ENCODE measurements around the gene DDX39A. TPM values are rescaled to one million over a fixed set of nuclear protein-coding genes. Genes with fewer than 3 reads are reported as not detected.
A peak's percentile ranks its signal among the peaks of the same experiment; 100 is the strongest.

The DDX39A gene
- total and polyA plus RNA-seq, 2 of the 13 experiments (the other 11 are each of a cell fraction or from before 2014, with no cell fraction given) = 34.6 to 90.4 TPM

GRCh38 chr19:14432791-14433553 is 13.8 kb upstream of the DDX39A start, which contains the start of gene PKN1 (continued):
- TF ChIP-seq, protein P1, sequence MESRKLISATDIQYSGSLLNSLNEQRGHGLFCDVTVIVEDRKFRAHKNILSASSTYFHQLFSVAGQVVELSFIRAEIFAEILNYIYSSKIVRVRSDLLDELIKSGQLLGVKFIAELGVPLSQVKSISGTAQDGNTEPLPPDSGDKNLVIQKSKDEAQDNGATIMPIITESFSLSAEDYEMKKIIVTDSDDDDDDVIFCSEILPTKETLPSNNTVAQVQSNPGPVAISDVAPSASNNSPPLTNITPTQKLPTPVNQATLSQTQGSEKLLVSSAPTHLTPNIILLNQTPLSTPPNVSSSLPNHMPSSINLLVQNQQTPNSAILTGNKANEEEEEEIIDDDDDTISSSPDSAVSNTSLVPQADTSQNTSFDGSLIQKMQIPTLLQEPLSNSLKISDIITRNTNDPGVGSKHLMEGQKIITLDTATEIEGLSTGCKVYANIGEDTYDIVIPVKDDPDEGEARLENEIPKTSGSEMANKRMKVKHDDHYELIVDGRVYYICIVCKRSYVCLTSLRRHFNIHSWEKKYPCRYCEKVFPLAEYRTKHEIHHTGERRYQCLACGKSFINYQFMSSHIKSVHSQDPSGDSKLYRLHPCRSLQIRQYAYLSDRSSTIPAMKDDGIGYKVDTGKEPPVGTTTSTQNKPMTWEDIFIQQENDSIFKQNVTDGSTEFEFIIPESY (CRISPR knock-in tag; IDR thresholded peaks at IDR 0.05) = peak; percentile 89
- no peak for TF ChIP-seq NFYB (CRISPR knock-in tag; IDR thresholded peaks at IDR 0.05)
- no peak for TF ChIP-seq ZNF382 (CRISPR knock-in tag; IDR thresholded peaks at IDR 0.05; ENCODE audit: borderline replicate concordance)
- 0 out of 2 replicates have a peak, but pooled peaks have one; percentile 18 for TF ChIP-seq PATZ1 (CRISPR knock-in tag; IDR thresholded peaks at IDR 0.05)
- no peak for TF ChIP-seq HNRNPUL1 (IDR thresholded peaks at IDR 0.05; ENCODE audit: low read depth, low read length)
- TF ChIP-seq ZBTB3 (CRISPR knock-in tag; IDR thresholded peaks at IDR 0.05; ENCODE audit: borderline replicate concordance, low read depth) = no peak
- no peak for TF ChIP-seq ONECUT2 (CRISPR knock-in tag; IDR thresholded peaks at IDR 0.05)
- TF ChIP-seq, protein P2, sequence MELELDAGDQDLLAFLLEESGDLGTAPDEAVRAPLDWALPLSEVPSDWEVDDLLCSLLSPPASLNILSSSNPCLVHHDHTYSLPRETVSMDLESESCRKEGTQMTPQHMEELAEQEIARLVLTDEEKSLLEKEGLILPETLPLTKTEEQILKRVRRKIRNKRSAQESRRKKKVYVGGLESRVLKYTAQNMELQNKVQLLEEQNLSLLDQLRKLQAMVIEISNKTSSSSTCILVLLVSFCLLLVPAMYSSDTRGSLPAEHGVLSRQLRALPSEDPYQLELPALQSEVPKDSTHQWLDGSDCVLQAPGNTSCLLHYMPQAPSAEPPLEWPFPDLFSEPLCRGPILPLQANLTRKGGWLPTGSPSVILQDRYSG (CRISPR knock-in tag; IDR thresholded peaks at IDR 0.05) = no peak
- TF ChIP-seq RAD51 (IDR thresholded peaks at IDR 0.05; ENCODE audit: borderline replicate concordance) = peak; percentile 46; the same call in 1 of the 2 replicates
- TF ChIP-seq CC2D1A (CRISPR knock-in tag; IDR thresholded peaks at IDR 0.05) = no peak
- TF ChIP-seq TARDBP (CRISPR knock-in tag; IDR thresholded peaks at IDR 0.05) = no peak
- no peak for TF ChIP-seq RBM22 (optimal IDR thresholded peaks at IDR 0.05; ENCODE audit: low read length)
- TF ChIP-seq TRIM24 (CRISPR knock-in tag; IDR thresholded peaks at IDR 0.05) = no peak
- TF ChIP-seq, protein P3, sequence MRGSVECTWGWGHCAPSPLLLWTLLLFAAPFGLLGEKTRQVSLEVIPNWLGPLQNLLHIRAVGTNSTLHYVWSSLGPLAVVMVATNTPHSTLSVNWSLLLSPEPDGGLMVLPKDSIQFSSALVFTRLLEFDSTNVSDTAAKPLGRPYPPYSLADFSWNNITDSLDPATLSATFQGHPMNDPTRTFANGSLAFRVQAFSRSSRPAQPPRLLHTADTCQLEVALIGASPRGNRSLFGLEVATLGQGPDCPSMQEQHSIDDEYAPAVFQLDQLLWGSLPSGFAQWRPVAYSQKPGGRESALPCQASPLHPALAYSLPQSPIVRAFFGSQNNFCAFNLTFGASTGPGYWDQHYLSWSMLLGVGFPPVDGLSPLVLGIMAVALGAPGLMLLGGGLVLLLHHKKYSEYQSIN (CRISPR knock-in tag; IDR thresholded peaks at IDR 0.05; ENCODE audit: borderline replicate concordance) = no peak
- no peak for TF ChIP-seq FIP1L1 (IDR thresholded peaks at IDR 0.05; ENCODE audit: borderline replicate concordance, insufficient read depth, low read depth, low read length)
- TF ChIP-seq, protein P4, sequence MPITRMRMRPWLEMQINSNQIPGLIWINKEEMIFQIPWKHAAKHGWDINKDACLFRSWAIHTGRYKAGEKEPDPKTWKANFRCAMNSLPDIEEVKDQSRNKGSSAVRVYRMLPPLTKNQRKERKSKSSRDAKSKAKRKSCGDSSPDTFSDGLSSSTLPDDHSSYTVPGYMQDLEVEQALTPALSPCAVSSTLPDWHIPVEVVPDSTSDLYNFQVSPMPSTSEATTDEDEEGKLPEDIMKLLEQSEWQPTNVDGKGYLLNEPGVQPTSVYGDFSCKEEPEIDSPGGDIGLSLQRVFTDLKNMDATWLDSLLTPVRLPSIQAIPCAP (CRISPR knock-in tag; IDR thresholded peaks at IDR 0.05; ENCODE audit: low read depth) = no peak
- TF ChIP-seq, protein P5, sequence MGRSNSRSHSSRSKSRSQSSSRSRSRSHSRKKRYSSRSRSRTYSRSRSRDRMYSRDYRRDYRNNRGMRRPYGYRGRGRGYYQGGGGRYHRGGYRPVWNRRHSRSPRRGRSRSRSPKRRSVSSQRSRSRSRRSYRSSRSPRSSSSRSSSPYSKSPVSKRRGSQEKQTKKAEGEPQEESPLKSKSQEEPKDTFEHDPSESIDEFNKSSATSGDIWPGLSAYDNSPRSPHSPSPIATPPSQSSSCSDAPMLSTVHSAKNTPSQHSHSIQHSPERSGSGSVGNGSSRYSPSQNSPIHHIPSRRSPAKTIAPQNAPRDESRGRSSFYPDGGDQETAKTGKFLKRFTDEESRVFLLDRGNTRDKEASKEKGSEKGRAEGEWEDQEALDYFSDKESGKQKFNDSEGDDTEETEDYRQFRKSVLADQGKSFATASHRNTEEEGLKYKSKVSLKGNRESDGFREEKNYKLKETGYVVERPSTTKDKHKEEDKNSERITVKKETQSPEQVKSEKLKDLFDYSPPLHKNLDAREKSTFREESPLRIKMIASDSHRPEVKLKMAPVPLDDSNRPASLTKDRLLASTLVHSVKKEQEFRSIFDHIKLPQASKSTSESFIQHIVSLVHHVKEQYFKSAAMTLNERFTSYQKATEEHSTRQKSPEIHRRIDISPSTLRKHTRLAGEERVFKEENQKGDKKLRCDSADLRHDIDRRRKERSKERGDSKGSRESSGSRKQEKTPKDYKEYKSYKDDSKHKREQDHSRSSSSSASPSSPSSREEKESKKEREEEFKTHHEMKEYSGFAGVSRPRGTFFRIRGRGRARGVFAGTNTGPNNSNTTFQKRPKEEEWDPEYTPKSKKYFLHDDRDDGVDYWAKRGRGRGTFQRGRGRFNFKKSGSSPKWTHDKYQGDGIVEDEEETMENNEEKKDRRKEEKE (IDR thresholded peaks at IDR 0.05) = no peak
- peak; percentile 66; the same call in 1 of the 2 replicates for TF ChIP-seq ZMYM3 (CRISPR knock-in tag; IDR thresholded peaks at IDR 0.05)
- no peak for TF ChIP-seq NR2F1 (CRISPR knock-in tag; IDR thresholded peaks at IDR 0.05)
